SJCRH30 (cell line): ENCODE measurements around the gene BRF1. TPM values are rescaled to one million over a fixed set of nuclear protein-coding genes. Genes with fewer than 3 reads are reported as not detected.

Experiments
- DNase-seq, 2 experiments: peaks; one replicate each; pipeline ENCODE4 v3.0.0-alpha.2; 2015 to 2020
- H3K27ac ChIP-seq: fragments of 250-450 bp; sonication (Bioruptor Pico); 2 replicates; pipeline ENCODE4 v1.5.1; 2020; ENCODE audit warnings: mild to moderate bottlenecking, moderate library complexity
- H3K27me3 ChIP-seq: fragments of 250-450 bp; sonication (Bioruptor Pico); 2 replicates; pipeline ENCODE4 v1.5.1; 2020; ENCODE audit warnings: mild to moderate bottlenecking, moderate library complexity
- H3K36me3 ChIP-seq: fragments of 250-450 bp; sonication (Bioruptor Pico); 2 replicates; pipeline ENCODE4 v1.5.1; 2020; ENCODE audit warnings: mild to moderate bottlenecking, moderate library complexity
- H3K4me1 ChIP-seq: fragments of 250-450 bp; sonication (Bioruptor Pico); 2 replicates; pipeline ENCODE4 v1.5.1; 2020; ENCODE audit warnings: mild to moderate bottlenecking, moderate library complexity
- H3K4me3 ChIP-seq: fragments of 250-450 bp; sonication (Bioruptor Pico); 2 replicates; pipeline ENCODE4 v1.5.1; 2020; ENCODE audit warnings: mild to moderate bottlenecking, moderate library complexity
- H3K9me3 ChIP-seq: fragments of 250-450 bp; sonication (Bioruptor Pico); replicated peaks from 2 replicates; pipeline ENCODE4 v1.5.1; 2020; ENCODE audit warnings: mild to moderate bottlenecking, moderate library complexity
- total RNA-seq: library from RNA; depleted of rRNA; stranded (reverse); fragments of >200 nt; shearing (Covaris generic); gene quantifications from 2 replicates; pipeline ENCODE4 v1.2.3, GENCODE V29; 2014

BRF1 gene
- total RNA-seq, 1 experiment from 2014 or later: 31.4 TPM

DNA sequence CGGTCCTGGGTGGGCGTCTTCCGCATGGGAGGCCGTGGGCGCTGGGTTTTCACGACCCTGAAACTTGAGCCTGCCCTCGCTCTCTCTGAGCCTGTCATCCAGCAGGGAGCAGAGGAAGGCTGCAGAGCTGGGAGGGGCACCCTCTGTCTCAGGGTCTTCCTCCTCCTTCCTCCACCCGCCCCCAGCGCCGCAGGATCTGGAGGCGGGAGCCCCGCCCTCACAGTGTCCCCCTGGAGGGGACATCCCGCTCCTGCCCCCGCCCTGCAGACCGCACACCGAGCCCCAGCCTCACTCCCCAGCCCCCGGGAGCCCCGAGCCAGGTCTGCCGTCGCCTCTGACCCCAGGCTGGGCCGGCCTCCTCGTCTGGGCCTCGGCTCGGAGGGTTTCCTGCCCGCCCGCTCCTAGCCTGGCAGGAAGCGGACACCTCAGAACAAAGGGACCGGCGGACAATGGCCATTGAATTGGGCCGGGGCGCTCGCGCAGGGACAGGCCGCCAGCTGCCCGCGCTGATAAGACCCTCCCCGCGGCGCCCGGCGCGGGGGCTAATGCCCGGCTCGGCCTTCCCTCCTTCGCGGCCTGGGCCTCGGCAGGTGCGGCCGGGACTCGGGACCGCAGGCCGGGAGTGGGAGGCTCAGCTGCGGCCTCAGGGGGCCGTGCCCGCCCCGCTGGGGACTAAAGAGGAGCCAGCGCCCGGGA is 104.4 kb downstream of the BRF1 start:
- no peak for DNase-seq
- Histone ChIP-seq H3K9me3 (no peaks in the 10 kb centered on the region), H3K4me1 (peaks cover 38% of the 10 kb centered on the region; the same call in 1 of the 2 replicates), H3K4me3 (peak overlapping the region; percentile 22), H3K27me3 (0 out of 2 replicates have a peak, but pooled peaks cover 3% of the 10 kb centered on the region), H3K36me3 (no peaks in the 10 kb centered on the region), H3K27ac (no peak overlapping the region)

DNA sequence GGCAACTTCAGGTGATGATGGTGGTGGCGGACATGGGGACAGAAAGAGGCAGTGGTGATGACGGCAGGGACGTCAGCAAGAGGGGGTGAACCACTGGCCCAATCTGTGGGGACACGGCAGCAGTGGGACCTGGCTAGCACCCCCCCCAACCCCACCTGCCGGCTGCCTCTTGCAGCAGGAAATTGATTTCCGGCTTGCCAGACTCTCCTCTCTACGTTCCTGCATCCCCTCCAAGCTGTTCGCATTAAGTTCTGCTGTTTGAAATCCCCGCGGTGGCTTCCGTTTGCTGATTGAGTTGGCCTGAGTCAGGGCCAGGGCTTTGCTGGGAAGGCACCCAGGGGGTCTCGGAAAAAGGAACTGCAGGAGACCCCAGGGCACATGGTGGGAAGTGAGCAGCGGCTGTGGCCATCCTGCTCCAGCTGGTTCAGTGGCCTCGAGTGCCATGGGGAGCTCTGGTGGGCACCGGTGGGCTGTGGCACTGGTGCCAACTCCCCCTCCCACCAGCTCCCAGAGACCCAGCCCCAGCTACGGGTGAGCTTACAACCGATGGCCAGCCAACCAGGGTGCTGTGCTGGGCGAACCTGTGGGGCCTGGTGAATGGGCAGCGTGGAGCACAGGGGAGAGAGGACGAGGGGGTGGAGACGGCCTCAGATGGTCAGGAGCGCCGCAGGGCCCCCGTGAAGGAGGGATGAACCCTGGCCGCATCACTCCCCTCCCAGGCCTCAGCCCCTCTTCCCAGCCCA is 105.1 kb downstream of the BRF1 start:
- peaks cover 35% of the 10 kb centered on the region; the same call in 1 of the 2 replicates for H3K4me1 ChIP-seq
- H3K27ac ChIP-seq: no peak overlapping the region
- H3K27me3 ChIP-seq: 0 out of 2 replicates have a peak, but pooled peaks cover 3% of the 10 kb centered on the region
- peak overlapping the region; percentile 22; the same call in 1 of the 2 replicates for H3K4me3 ChIP-seq
- H3K36me3 ChIP-seq: no peaks in the 10 kb centered on the region
- no peaks in the 10 kb centered on the region for H3K9me3 ChIP-seq
- DNase-seq: no peak

DNA sequence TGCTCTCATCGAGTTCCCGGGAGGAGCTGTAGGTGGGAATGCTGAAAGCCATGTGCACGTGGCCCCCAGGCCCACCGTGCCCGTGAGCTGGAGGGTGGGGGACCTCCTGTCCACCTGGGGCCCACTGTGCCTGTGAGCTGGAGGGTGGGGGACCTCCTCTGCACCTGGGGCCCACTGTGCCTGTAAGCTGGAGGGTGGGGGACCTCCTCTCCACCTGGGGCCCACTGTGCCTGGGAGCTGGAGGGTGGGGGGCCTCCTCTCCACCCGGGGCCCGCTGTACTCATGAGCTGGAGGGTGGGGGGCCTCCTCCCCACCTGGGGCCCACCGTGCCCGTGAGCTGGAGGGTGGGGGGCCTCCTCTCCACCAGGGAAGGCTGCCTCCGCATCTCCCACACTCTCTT is 105.8 kb downstream of the BRF1 start:
- no peak for DNase-seq
- no peaks in the 10 kb centered on the region for H3K36me3 ChIP-seq
- no peak overlapping the region for H3K27ac ChIP-seq
- no peak overlapping the region for H3K4me3 ChIP-seq
- H3K9me3 ChIP-seq: no peaks in the 10 kb centered on the region
- 0 out of 2 replicates have a peak, but pooled peaks cover 3% of the 10 kb centered on the region for H3K27me3 ChIP-seq
- peaks cover 35% of the 10 kb centered on the region; the same call in 1 of the 2 replicates for H3K4me1 ChIP-seq

DNA sequence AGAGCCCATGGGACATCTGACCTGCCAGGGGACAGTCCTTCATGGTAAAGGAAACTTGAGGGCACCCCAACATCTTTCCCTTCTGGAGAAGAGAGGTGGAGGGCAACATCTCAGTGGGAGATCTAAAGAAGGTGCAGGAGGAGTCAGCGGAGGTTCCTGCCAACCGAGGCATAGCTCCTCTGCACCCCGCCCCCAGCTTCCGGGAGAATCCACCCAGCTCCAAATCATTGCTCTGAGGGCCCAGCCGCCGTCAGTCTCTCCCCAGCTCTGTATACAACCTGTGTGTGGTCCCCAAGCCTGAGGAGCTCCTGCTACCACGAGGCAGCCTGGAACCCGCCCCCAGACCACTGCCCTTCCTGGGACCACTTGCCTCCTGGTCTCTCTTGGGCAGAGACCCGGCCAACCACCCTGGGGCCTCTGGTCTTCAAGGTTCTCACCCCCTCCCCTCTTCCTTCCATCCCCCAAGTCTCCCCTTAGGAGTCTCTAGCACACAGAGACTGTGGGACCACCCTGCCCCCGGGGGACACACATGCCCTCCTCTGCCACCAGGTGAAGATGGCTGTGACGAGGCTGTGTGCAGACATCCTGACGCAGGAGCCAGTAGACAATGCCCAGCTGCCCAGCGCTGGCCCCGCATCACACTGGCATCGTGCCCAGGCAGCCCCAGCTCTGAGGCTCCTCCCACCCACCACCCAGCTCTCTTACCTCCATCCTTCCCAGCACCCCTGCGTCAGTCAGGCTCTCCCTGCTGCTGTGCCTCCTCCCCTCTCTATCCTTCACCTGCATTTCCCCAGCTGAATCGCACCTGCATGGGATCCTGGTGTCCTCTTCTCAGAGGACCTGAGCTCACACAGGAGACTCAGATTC is 106.7 kb downstream of the BRF1 start:
- Histone ChIP-seq H3K4me1 (peaks cover 35% of the 10 kb centered on the region; the same call in 1 of the 2 replicates), H3K9me3 (no peaks in the 10 kb centered on the region), H3K36me3 (no peaks in the 10 kb centered on the region), H3K27ac (peak overlapping the region; percentile 69), H3K4me3 (no peak overlapping the region), H3K27me3 (0 out of 2 replicates have a peak, but pooled peaks cover 3% of the 10 kb centered on the region)
- DNase-seq: peak; percentile 84 to 86

DNA sequence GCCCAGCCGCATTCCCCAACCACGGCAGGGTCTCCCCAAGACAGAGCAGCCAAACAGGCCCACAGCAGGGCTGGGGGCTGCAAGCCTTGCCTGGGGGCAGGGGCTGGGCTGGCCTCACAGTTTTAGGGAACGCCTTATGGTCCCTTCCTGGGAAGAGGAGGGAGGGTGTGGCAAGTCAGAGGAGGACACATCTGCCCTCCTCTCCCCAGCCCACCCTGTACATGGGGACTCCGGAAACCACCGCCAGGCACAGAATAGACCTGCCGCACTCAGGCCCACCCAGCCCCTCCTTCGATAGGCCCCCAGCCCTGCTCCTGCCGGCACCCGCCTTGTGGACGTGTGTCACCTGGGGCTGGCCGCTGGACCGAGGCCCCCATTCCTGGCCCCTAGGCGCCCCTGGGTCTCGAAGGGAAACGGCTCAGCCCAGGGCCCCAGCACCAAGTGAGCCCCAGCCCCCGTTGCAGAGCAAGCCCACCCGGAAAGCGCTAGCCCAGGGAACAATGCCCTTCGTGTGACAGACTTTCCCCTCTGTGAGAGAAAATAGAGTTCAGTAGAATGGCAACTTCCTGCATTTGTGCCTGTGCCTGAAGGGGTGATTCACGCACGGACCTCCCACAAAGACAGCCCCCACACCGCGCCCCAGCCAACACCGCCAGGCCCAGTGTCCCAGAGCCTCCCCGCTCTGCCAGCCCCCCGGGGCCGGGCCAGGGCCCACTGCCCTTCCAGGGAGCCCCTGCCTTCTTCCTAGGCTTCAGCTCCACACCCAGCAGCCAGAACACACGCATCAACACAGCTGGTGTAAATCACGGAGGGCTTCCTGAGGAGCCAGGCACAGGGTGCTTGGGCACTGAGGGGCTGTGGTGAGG is 107.7 kb downstream of the BRF1 start:
- peaks cover 33% of the 10 kb centered on the region; the same call in 1 of the 2 replicates for H3K4me1 ChIP-seq
- peak; percentile 82 to 85 for DNase-seq
- H3K27me3 ChIP-seq: 0 out of 2 replicates have a peak, but pooled peaks cover under 1% of the 10 kb centered on the region

GRCh38 chr14:105187935-105188524 is 112.8 kb downstream of the BRF1 start:
- DNase-seq: peak in 1 of 2 experiments; percentile 61

More for the DNA sequence above, 107.7 kb downstream of the BRF1 start:
- H3K4me3 ChIP-seq: peak overlapping the region; percentile 35
- peaks cover under 1% of the 10 kb centered on the region; the same call in 1 of the 2 replicates for H3K9me3 ChIP-seq
- H3K36me3 ChIP-seq: no peaks in the 10 kb centered on the region
- peak overlapping the region; percentile 69 for H3K27ac ChIP-seq

GRCh38 chr14:105187116-105187515 is 113.7 kb downstream of the BRF1 start:
- Histone ChIP-seq H3K27me3 (no peaks in the 10 kb centered on the region), H3K9me3 (peaks cover 3% of the 10 kb centered on the region; the same call in 1 of the 2 replicates), H3K27ac (no peak overlapping the region), H3K4me1 (peaks cover 18% of the 10 kb centered on the region), H3K4me3 (no peak overlapping the region), H3K36me3 (no peaks in the 10 kb centered on the region)
- DNase-seq: no peak

More at GRCh38 chr14:105187935-105188524, 112.8 kb downstream of the BRF1 start:
- Histone ChIP-seq H3K9me3 (peaks cover 3% of the 10 kb centered on the region; the same call in 1 of the 2 replicates), H3K27ac (no peak overlapping the region), H3K4me1 (peaks cover 13% of the 10 kb centered on the region; the same call in 1 of the 2 replicates), H3K4me3 (no peak overlapping the region), H3K27me3 (no peaks in the 10 kb centered on the region), H3K36me3 (no peaks in the 10 kb centered on the region)

DNA sequence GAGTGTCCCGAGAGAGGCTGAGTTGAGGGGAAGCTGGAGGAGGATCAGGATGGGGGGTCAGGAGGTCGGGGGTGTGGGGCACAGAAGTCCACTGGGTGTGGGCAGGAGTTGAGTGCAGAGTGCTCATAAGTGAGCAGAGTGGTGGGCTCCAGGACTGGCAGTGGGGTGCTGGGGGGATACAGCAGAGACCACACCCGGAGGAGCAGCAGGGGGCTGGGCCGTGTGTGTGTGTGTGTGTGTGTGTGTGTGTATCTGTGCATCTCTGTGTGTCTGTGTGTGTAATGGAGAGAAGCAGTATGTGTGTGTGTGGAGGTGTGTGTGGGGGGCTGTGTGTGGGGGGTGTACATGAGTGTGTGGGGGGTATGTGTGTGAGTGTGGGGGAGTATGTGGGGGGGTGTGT is 114.8 kb downstream of the BRF1 start:
- H3K4me3 ChIP-seq: no peak overlapping the region
- peaks cover 26% of the 10 kb centered on the region for H3K4me1 ChIP-seq
- no peaks in the 10 kb centered on the region for H3K36me3 ChIP-seq
- no peak overlapping the region for H3K27ac ChIP-seq
- peaks cover 3% of the 10 kb centered on the region; the same call in 1 of the 2 replicates for H3K9me3 ChIP-seq
- no peaks in the 10 kb centered on the region for H3K27me3 ChIP-seq
- DNase-seq: no peak

GRCh38 chr14:105185001-105185400 is 115.8 kb downstream of the BRF1 start:
- DNase-seq: no peak
- Histone ChIP-seq H3K4me1 (peaks cover 30% of the 10 kb centered on the region), H3K4me3 (no peak overlapping the region), H3K36me3 (no peaks in the 10 kb centered on the region), H3K27me3 (no peaks in the 10 kb centered on the region), H3K9me3 (peaks cover 3% of the 10 kb centered on the region; the same call in 1 of the 2 replicates), H3K27ac (no peak overlapping the region)

GRCh38 chr14:105184461-105184860 is 116.3 kb downstream of the BRF1 start:
- Histone ChIP-seq H3K36me3 (no peaks in the 10 kb centered on the region), H3K27ac (no peak overlapping the region), H3K9me3 (peaks cover 3% of the 10 kb centered on the region; the same call in 1 of the 2 replicates), H3K27me3 (no peaks in the 10 kb centered on the region), H3K4me1 (peaks cover 30% of the 10 kb centered on the region), H3K4me3 (no peak overlapping the region)
- no peak for DNase-seq

DNA sequence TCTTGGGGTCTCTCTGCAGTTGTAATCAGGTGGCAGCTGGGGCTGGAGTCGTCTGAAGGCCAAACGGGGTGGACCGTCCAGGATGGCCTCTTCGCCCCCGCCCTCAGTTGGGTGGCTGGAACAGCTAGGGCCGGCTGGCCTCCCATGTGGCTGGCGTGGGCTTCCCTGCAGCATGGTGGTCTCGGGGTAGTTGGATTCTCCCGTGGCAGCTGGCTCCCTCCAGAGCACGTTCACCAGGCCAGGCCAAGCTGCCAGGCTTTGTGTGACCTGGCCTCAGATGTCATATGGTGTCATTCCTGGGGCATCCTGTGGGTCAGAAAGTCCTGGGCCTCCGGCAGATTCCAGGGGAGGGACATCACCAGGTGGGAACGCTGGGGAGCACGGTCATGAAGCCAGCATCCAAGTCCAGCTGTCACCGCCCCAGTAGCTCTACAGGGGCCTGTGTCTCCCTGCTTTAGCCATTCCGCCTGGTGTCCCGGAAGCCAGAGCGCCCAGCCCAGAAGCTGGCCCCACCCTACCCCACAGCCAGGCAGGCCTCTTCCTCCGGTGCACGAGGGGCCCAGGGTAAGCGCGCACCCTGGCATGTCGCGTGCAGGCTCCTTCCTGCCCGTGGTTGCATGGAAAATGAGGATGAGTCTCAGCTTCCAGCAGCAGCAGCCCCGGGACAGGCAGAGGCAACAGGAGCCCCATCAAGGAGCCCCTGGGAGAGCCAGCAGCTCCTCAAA is 118.3 kb downstream of the BRF1 start:
- Histone ChIP-seq H3K27me3 (no peaks in the 10 kb centered on the region), H3K4me1 (peaks cover 40% of the 10 kb centered on the region), H3K4me3 (no peak overlapping the region), H3K36me3 (no peaks in the 10 kb centered on the region), H3K27ac (no peak overlapping the region), H3K9me3 (no peaks in the 10 kb centered on the region)
- DNase-seq: peak; percentile 64 to 72

GRCh38 chr14:105181549-105182295 is 119.1 kb downstream of the BRF1 start:
- no peaks in the 10 kb centered on the region for H3K36me3 ChIP-seq
- no peak for DNase-seq
- H3K4me3 ChIP-seq: peak overlapping the region; percentile 57
- no peak overlapping the region for H3K27ac ChIP-seq
- H3K4me1 ChIP-seq: peaks cover 48% of the 10 kb centered on the region
- H3K27me3 ChIP-seq: no peaks in the 10 kb centered on the region
- no peaks in the 10 kb centered on the region for H3K9me3 ChIP-seq
